NB4 (cell line): ENCODE data around the gene VPS8.

Source experiments
- DNase-seq: peaks from one replicate; pipeline ENCODE4 v3.0.0; 2010; ENCODE audit warnings: low read depth
- H3K4me3 ChIP-seq: one replicate; pipeline ENCODE4 v1.5.1; 2011; ENCODE audit warnings: mild to moderate bottlenecking, low read depth, low read length, moderate library complexity
- CTCF ChIP-seq: IDR thresholded peaks from one replicate; pipeline ENCODE4 v1.5.1; 2012; ENCODE audit warnings: low read depth, low read length
- MAX ChIP-seq: IDR thresholded peaks from 2 replicates; pipeline ENCODE4 v1.6.1; 2011; ENCODE audit warnings: low read depth, low read length
- MYC ChIP-seq: IDR thresholded peaks from 2 replicates; pipeline ENCODE4 v1.6.1; 2011; ENCODE audit warnings: low read depth, low read length
- POLR2A ChIP-seq: IDR thresholded peaks from 2 replicates; pipeline ENCODE4 v1.6.1; 2011; ENCODE audit warnings: mild to moderate bottlenecking; ENCODE audit not compliant: insufficient read length; ENCODE audit errors: extremely low read depth

VPS8 gene

DNA sequence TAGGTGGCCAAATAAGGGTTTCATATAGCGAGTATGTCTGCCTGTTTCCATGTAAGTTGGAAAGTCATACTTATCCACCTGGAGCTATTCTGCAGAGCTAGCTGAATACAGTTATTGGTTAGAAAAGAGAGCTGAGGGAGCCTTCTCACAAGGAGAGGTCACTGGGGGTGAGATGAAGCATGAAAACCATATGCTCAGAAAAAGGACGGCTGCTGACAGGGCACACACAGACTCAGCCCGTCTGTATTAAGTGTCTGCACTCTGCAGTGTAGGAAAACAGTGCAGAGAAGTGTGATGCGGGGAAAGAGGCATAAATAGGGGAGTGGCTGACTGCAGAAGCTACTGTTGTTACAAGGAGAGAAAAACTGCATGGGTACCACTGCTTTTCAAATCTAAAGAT, 282.7 kb downstream of the VPS8 start:
- DNase-seq = no peak
- no peak overlapping the region for H3K4me3 ChIP-seq
- TF ChIP-seq CTCF (no peak), MAX (no peak), MYC (no peak), POLR2A (no peak)
